Endothelial cell (in vitro differentiated cells): ENCODE measurements around the gene CLCNKA. TPM values are rescaled to one million over a fixed set of nuclear protein-coding genes. Genes with fewer than 3 reads are reported as not detected.

ENCODE experiments used
- DNase-seq: peaks from one replicate; pipeline ENCODE4 v3.0.0; 2021; ENCODE audit warnings: low spot score
- H3K27ac Mint-ChIP-seq: one replicate; pipeline ENCODE4 v1.8.0; 2021; ENCODE audit warnings: mixed read lengths, inconsistent platforms; ENCODE audit not compliant: unreplicated experiment
- H3K27me3 Mint-ChIP-seq: one replicate; pipeline ENCODE4 v1.8.0; 2021; ENCODE audit warnings: mild to moderate bottlenecking, moderate library complexity, mixed read lengths, inconsistent platforms; ENCODE audit not compliant: unreplicated experiment
- H3K36me3 Mint-ChIP-seq: one replicate; pipeline ENCODE4 v1.8.0; 2021; ENCODE audit warnings: mild to moderate bottlenecking, low read depth, mixed read lengths, inconsistent platforms; ENCODE audit not compliant: unreplicated experiment
- H3K4me1 Mint-ChIP-seq: one replicate; pipeline ENCODE4 v1.8.0; 2021; ENCODE audit warnings: mild to moderate bottlenecking, mixed read lengths, inconsistent platforms; ENCODE audit not compliant: unreplicated experiment
- H3K4me3 Mint-ChIP-seq: one replicate; pipeline ENCODE4 v1.8.0; 2021; ENCODE audit warnings: mild to moderate bottlenecking, mixed read lengths, inconsistent platforms; ENCODE audit not compliant: unreplicated experiment
- H3K9me3 Mint-ChIP-seq: one replicate; pipeline ENCODE4 v1.8.0; 2021; ENCODE audit warnings: mixed read lengths, inconsistent platforms; ENCODE audit not compliant: unreplicated experiment
- CTCF ChIP-seq: fragments of 200-600 bp; sonication (generic); IDR thresholded peaks from one replicate; pipeline ENCODE4 v1.5.0; 2021; ENCODE audit warnings: antibody characterized with exemption; ENCODE audit not compliant: unreplicated experiment
- total RNA-seq: library from RNA; stranded (reverse); fragmentation: NEBNext Ultra II Directional; extraction: Animal tissue kit (Norgen Biotek cat#: 25700); gene quantifications from one replicate; pipeline ENCODE4 v1.2.1, GENCODE V29; 2021; ENCODE audit not compliant: unreplicated experiment

Gene CLCNKA
- total RNA-seq, 1 donor from 2014 or later, result not detected

DNA sequence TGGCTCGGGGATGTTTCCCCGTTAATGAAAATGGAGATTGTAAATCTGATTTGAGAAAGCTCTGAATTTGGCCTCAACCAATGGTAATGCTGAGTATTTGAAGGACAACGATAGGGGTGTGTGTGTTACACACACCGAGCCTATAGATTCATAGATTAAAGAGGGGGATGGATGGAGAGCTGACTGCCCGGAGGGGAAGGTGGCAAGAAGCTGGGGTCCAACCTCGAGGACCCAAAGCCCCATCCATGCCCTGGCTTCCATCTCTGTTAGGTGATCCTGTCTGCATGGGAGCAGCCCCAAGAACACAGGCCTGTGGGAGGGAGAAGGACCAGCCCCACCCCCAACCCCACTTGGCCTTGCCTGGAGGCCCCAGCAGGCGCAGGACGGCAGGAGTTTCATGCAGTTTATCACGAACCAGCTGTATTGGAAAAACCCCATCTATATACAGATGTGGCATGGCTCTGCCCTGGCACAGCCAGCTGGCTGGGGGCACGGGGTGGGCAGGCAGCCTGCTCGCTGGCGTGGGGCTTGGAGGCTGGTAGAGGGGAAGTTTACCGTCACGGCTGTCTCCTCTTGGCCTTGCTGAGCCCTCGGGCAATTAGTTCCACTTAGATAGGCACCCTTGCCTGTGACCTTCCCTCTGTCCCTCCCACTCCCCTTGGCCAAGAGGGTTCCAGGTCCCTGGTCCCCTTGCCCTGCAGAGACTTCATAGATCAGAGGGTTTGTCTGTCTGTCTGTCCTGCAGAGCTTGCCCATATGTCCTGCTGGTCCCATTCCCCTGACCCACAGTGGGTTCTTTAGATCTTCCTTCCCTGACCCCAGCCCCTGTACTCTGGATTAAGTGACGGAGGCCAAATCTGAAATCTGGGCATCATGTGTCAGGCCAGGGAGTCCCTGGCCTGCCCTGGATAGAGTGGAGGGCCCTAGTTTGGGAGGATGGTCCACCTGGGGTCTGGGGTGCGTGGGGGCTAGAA, 7.0 kb upstream of the CLCNKA start:
- Mint-ChIP-seq H3K36me3 (peaks cover 3% of the 10 kb centered on the region), H3K27me3 (peaks cover 10% of the 10 kb centered on the region), H3K4me1 (no peaks in the 10 kb centered on the region), H3K9me3 (no peaks in the 10 kb centered on the region), H3K4me3 (no peak overlapping the region), H3K27ac (no peak overlapping the region)
- no peak for TF ChIP-seq CTCF
- DNase-seq, result no peak

GRCh38 chr1:16015491-16015890, 6.3 kb upstream of the CLCNKA start:
- Mint-ChIP-seq H3K9me3 (no peaks in the 10 kb centered on the region), H3K36me3 (peaks cover 3% of the 10 kb centered on the region), H3K4me3 (no peak overlapping the region), H3K27ac (no peak overlapping the region), H3K27me3 (peaks cover 10% of the 10 kb centered on the region), H3K4me1 (no peaks in the 10 kb centered on the region)
- no peak for DNase-seq
- no peak for TF ChIP-seq CTCF

DNA sequence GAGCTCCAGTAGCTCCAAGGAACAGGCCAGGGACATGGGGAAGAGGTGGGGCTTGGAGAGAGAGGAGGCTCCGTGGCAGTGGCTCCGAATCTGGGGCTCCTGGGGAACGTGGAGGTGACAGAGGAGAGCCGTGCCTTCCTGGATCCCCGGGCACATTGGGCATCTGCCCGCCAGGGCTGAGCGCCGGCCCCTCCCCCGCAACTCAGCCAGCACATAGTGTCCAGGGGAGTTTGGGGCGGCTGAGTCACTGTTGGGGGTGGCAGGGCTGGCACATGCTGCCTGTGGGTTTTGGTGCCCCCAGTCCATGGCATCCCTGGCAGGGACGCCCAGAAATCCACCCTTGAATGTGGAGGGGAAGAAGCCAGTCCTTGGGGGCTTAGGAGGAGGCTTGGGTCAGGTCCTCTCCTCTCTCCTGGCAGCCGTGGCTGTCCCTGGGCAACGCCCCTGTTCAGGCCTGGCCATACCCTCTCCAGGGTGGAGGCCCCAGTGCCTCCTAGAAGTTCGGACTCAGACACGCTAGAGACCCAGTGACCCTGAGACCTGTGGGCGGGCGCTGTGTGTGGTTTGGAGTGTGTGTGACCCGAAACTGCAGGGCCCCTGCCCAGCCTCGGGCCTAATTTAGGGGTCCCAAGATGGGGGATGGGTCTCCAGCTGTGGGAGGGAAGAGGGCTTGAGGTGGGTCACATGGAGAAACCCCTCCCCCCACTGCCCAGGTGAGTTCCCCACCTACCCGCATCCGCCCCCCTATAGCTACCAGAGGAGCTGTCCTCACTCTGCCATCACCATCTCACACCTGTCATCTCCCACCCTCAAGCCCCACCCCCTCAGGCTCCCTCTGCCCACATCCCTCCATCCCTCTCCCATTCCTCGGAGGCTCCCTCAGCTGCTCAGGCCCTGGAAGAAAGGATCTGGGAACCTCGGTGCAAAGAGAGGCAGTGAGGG, 5.6 kb upstream of the CLCNKA start:
- H3K4me1 Mint-ChIP-seq, result no peaks in the 10 kb centered on the region

DNA sequence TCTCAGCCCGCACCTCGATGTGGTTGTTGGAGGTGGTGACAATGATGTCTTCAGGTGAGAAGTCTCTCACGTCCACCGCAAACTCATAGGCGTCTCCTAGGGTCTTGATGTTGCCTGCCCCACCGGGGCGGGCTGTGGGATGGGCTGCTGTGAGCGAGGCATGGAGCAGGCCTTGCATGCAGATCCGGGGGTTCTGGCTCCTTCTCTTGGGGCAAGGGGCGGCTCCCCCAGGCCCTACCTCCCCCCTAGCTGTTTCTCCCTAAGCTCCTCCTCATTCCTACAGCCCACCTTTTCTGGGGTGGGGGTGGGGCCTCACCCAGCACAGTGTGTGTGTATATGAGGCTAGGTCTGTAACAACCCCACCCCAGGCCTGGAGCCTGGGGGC, 4.8 kb upstream of the CLCNKA start:
- DNase-seq, result no peak
- H3K27me3 Mint-ChIP-seq, result peaks cover 10% of the 10 kb centered on the region
- H3K9me3 Mint-ChIP-seq, result no peaks in the 10 kb centered on the region
- H3K4me3 Mint-ChIP-seq, result no peak overlapping the region
- H3K4me1 Mint-ChIP-seq, result no peaks in the 10 kb centered on the region
- peaks cover 3% of the 10 kb centered on the region for H3K36me3 Mint-ChIP-seq
- no peak overlapping the region for H3K27ac Mint-ChIP-seq
- TF ChIP-seq CTCF, result no peak

More for the DNA sequence above, 5.6 kb upstream of the CLCNKA start:
- peaks cover 3% of the 10 kb centered on the region for H3K36me3 Mint-ChIP-seq
- no peak overlapping the region for H3K4me3 Mint-ChIP-seq
- H3K27me3 Mint-ChIP-seq, result peaks cover 10% of the 10 kb centered on the region
- TF ChIP-seq CTCF, result no peak
- no peak overlapping the region for H3K27ac Mint-ChIP-seq
- no peaks in the 10 kb centered on the region for H3K9me3 Mint-ChIP-seq
- no peak for DNase-seq
